HFFc6 (cell line): Measurements from ENCODE around the gene GP2. TPM values are rescaled to one million over a fixed set of nuclear protein-coding genes. Genes with fewer than 3 reads are reported as not detected.
"Not testable (repeated sequence)": the region's sequence is repeated elsewhere in the genome, so short reads cannot be mapped to it uniquely, and the experiment has no call there.

Experiments used
- DNase-seq: peaks from one replicate; pipeline ENCODE4 v3.0.0-alpha.2; 2018
- H3K27ac Mint-ChIP-seq: 2 replicates; pipeline ENCODE4 v1.8.0; 2020; ENCODE audit warnings: mild to moderate bottlenecking, mixed read lengths
- H3K27me3 Mint-ChIP-seq: 2 replicates; pipeline ENCODE4 v1.8.0; 2021; ENCODE audit warnings: mild to moderate bottlenecking, moderate library complexity, mixed read lengths; ENCODE audit not compliant: insufficient read depth
- H3K36me3 Mint-ChIP-seq: 2 replicates; pipeline ENCODE4 v1.8.0; 2021; ENCODE audit warnings: low read depth, mixed read lengths
- H3K4me1 Mint-ChIP-seq: 2 replicates; pipeline ENCODE4 v1.8.0; 2020; ENCODE audit warnings: low read depth, mixed read lengths
- H3K4me3 Mint-ChIP-seq: 2 replicates; pipeline ENCODE4 v1.8.0; 2020; ENCODE audit warnings: mild to moderate bottlenecking, moderate library complexity, mixed read lengths
- H3K9me3 Mint-ChIP-seq: 2 replicates; pipeline ENCODE4 v1.8.0; 2020; ENCODE audit warnings: mild to moderate bottlenecking, mixed read lengths
- CTCF ChIP-seq: fragments of 200-600 bp; sonication (generic); IDR thresholded peaks from 2 replicates; pipeline ENCODE4 v1.5.0; 2021; ENCODE audit warnings: antibody characterized with exemption, mild to moderate bottlenecking
- total RNA-seq, 6 experiments: library from RNA; stranded (reverse); fragmentation: NEBNext Ultra II Directional; extraction: Animal tissue kit (Norgen Biotek cat#: 25700); gene quantifications; 2 replicates in 1 of 6; 3 replicates in 5 of 6; pipeline ENCODE4 v1.2.3, GENCODE V29; 2021

The GP2 gene
- total RNA-seq, 6 experiments from 2014 or later, result not detected

GRCh38 chr16:20316715-20317114 is 10.6 kb downstream of the GP2 start:
- Mint-ChIP-seq H3K27me3 (no peaks in the 10 kb centered on the region), H3K4me1 (no peaks in the 10 kb centered on the region), H3K4me3 (no peak overlapping the region), H3K27ac (no peak overlapping the region), H3K9me3 (peaks cover 39% of the 10 kb centered on the region), H3K36me3 (no peaks in the 10 kb centered on the region)
- no peak for TF ChIP-seq CTCF
- DNase-seq, result no peak

- Mint-ChIP-seq H3K27ac (no peak overlapping the region), H3K27me3 (no peaks in the 10 kb centered on the region), H3K9me3 (peaks cover 36% of the 10 kb centered on the region), H3K4me1 (no peaks in the 10 kb centered on the region), H3K4me3 (no peak overlapping the region), H3K36me3 (no peaks in the 10 kb centered on the region)
- no peak for DNase-seq
- no peak for TF ChIP-seq CTCF
Measured at GRCh38 chr16:20315764-20316163, 11.5 kb downstream of the GP2 start.

- Mint-ChIP-seq H3K27me3 (no peaks in the 10 kb centered on the region), H3K36me3 (no peaks in the 10 kb centered on the region), H3K27ac (no peak overlapping the region), H3K4me3 (no peak overlapping the region), H3K4me1 (no peaks in the 10 kb centered on the region), H3K9me3 (peaks cover 45% of the 10 kb centered on the region)
- no peak for DNase-seq
- no peak for TF ChIP-seq CTCF
Measured at GRCh38 chr16:20314575-20314974, 12.7 kb downstream of the GP2 start.

- no peak for TF ChIP-seq CTCF
- H3K27ac Mint-ChIP-seq, result no peak overlapping the region
- no peak for DNase-seq
Measured at GRCh38 chr16:20313741-20314140, 13.6 kb downstream of the GP2 start.

GRCh38 chr16:20312536-20313095 is 14.7 kb downstream of the GP2 start:
- not testable (repeated sequence) for H3K27ac Mint-ChIP-seq, DNase-seq, H3K4me3 Mint-ChIP-seq, H3K4me1 Mint-ChIP-seq, H3K36me3 Mint-ChIP-seq, H3K27me3 Mint-ChIP-seq
- peaks cover 46% of the 10 kb centered on the region for H3K9me3 Mint-ChIP-seq

More at GRCh38 chr16:20313741-20314140, 13.6 kb downstream of the GP2 start:
- Mint-ChIP-seq H3K4me1 (no peaks in the 10 kb centered on the region), H3K27me3 (no peaks in the 10 kb centered on the region), H3K4me3 (no peak overlapping the region), H3K9me3 (peaks cover 40% of the 10 kb centered on the region), H3K36me3 (no peaks in the 10 kb centered on the region)

- Mint-ChIP-seq H3K27me3 (no peaks in the 10 kb centered on the region), H3K36me3 (no peaks in the 10 kb centered on the region), H3K4me3 (no peak overlapping the region), H3K4me1 (no peaks in the 10 kb centered on the region), H3K9me3 (peaks cover 45% of the 10 kb centered on the region), H3K27ac (no peak overlapping the region)
- no peak for TF ChIP-seq CTCF
- no peak for DNase-seq
Measured at GRCh38 chr16:20311548-20311947, 15.8 kb downstream of the GP2 start.
